ENCODE measurements around the gene MFSD6. TPM values are rescaled to one million over a fixed set of nuclear protein-coding genes. Genes with fewer than 3 reads are reported as not detected.
"Not testable (repeated sequence)": the region's sequence is repeated elsewhere in the genome, so short reads cannot be mapped to it uniquely, and the experiment has no call there.

The MFSD6 gene
- total and polyA plus RNA-seq, 4 donors: 15.0 to 52.0 (median 42.3) TPM

DNA sequence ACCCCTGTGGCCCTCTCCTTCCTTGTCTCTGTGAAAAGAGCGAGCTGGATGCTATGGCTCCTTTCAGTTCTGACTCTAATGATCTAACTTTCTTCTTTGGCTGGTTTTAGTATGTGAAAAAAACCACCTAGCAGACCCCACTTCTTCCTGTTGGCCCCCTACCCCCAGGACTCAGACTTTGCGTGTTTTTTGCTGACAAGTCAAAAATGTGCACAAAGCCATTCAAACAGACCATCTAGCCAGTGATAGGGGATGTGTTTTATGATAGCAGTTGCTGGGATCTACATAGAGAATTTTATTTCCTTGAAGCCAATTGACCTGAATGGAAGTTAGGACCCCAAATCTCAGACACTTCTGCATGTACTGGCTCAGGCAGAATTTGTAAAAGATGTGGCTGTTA, 49.1 kb downstream of the MFSD6 start:
- Histone ChIP-seq H3K4me3 (ENCODE audit: low read depth, low read length) (no peak overlapping the region), H3K27ac (ENCODE audit: low read depth, low read length) (no peak overlapping the region), H3K36me3 (ENCODE audit: control insufficient read depth, insufficient read depth, low read length) (no peaks in the 10 kb centered on the region), H3K9me3 (ENCODE audit: control insufficient read depth, insufficient read depth, low read length) (no peaks in the 10 kb centered on the region), H3K27me3 (ENCODE audit: control insufficient read depth, insufficient read depth, low read length) (no peaks in the 10 kb centered on the region), H3K4me1 (ENCODE audit: control insufficient read depth, insufficient read depth, low read length) (no peaks in the 10 kb centered on the region)
- DNase-seq (ENCODE audit: low read depth in 4 of 6, low spot score in 6 of 6): no peak
- WGBS (ENCODE audit: insufficient coverage): no CpG with 5 or more reads among the region's 2 CpGs

DNA sequence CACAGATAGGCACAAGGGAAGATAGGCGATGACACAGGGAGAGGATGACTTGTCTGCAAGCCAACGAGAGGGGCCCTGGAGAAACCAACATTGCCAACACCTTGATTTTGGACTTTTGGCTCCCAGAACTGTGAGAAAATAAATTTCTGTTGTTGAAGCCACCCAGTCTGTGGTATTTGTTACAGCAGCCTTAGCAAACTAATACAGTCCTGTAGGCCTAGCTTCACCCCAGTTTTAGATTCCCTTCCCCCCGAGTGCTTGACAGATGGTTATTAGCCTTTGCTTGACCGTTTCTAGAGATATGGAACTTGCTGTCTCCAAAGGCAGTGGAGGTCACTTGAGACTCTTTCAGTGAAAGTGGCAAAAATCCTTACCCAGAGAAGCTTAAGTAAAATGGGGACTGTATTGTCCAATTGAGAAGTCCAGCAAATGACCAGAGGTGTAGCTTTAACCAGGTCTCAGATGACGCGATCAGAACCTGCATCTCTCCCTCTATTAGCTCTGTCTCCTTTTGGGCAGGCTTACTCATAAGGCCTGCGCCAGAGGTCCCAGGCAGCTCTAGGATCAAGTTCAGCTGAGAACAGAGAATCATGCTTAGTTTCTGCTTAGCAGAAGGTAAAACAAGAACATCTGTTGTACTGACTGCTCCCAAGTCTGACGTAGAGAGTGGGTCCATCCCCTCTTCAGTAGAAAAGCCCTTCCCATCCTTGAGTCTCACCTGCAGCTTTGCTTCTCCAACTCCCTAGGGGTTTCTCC, 50.4 kb downstream of the MFSD6 start:
- no peak for DNase-seq (ENCODE audit: low read depth in 4 of 6, low spot score in 6 of 6)
- 87% methylated on average over 7 of the region's 8 CpGs for WGBS (ENCODE audit: insufficient coverage)
- H3K9me3 ChIP-seq (ENCODE audit: control insufficient read depth, insufficient read depth, low read length): no peaks in the 10 kb centered on the region

DNA sequence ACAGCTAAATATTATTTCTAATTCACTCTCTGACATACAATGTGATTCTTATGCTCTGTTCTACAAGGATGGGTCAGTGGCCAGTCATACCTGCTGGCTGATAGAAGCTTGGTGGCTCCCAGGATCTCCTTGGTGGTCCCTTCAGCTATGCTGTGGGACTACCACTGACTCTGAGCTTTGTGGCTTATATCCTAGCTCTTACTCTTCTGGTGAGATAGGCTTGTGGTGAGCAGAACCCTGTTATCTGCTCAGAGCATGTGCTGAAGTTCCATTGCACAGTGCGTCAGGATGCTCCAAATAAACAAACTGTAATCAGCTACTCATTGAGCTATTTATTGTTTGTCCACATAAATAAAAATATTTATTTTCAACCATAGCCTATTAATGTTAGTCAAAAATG, 51.7 kb downstream of the MFSD6 start:
- no peak overlapping the region for H3K4me3 ChIP-seq (ENCODE audit: low read depth, low read length)

More for the DNA sequence above, 50.4 kb downstream of the MFSD6 start:
- Histone ChIP-seq H3K36me3 (ENCODE audit: control insufficient read depth, insufficient read depth, low read length) (no peaks in the 10 kb centered on the region), H3K27me3 (ENCODE audit: control insufficient read depth, insufficient read depth, low read length) (no peaks in the 10 kb centered on the region), H3K4me1 (ENCODE audit: control insufficient read depth, insufficient read depth, low read length) (no peaks in the 10 kb centered on the region), H3K4me3 (ENCODE audit: low read depth, low read length) (no peak overlapping the region), H3K27ac (ENCODE audit: low read depth, low read length) (no peak overlapping the region)

DNA sequence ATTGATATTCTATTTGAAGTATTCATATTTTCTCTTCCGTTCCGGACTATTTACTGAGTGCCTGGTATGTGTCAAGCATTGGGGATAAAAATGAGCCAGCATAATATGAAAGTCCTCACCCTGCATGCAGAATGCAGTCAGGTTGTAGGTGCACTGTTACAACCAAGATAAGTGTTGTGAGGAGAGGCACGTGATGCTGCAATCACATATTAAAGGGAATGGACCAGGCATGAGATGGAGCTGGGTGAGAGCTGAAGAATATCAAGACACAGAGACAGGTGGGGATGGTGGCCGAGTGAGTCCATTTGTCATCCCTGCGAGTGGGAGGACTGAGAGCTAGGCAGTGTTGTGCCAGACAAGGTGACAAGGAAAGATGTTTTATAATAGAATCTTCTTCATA, 52.3 kb downstream of the MFSD6 start:
- 89% methylated on average over 2 of the region's 5 CpGs for WGBS (ENCODE audit: insufficient coverage)
- Histone ChIP-seq H3K4me1 (ENCODE audit: control insufficient read depth, insufficient read depth, low read length) (no peaks in the 10 kb centered on the region), H3K4me3 (ENCODE audit: low read depth, low read length) (no peak overlapping the region), H3K27me3 (ENCODE audit: control insufficient read depth, insufficient read depth, low read length) (no peaks in the 10 kb centered on the region), H3K36me3 (ENCODE audit: control insufficient read depth, insufficient read depth, low read length) (no peaks in the 10 kb centered on the region), H3K9me3 (ENCODE audit: control insufficient read depth, insufficient read depth, low read length) (no peaks in the 10 kb centered on the region), H3K27ac (ENCODE audit: low read depth, low read length) (no peak overlapping the region)
- no peak for DNase-seq (ENCODE audit: low read depth in 4 of 6, low spot score in 6 of 6)

More for the DNA sequence above, 51.7 kb downstream of the MFSD6 start:
- H3K36me3 ChIP-seq (ENCODE audit: control insufficient read depth, insufficient read depth, low read length): no peaks in the 10 kb centered on the region
- no peak overlapping the region for H3K27ac ChIP-seq (ENCODE audit: low read depth, low read length)
- no peaks in the 10 kb centered on the region for H3K9me3 ChIP-seq (ENCODE audit: control insufficient read depth, insufficient read depth, low read length)
- no peak for DNase-seq (ENCODE audit: low read depth in 4 of 6, low spot score in 6 of 6)
- no peaks in the 10 kb centered on the region for H3K4me1 ChIP-seq (ENCODE audit: control insufficient read depth, insufficient read depth, low read length)
- H3K27me3 ChIP-seq (ENCODE audit: control insufficient read depth, insufficient read depth, low read length): no peaks in the 10 kb centered on the region
- no CpG with 5 or more reads among the region's 1 CpG for WGBS (ENCODE audit: insufficient coverage)

DNA sequence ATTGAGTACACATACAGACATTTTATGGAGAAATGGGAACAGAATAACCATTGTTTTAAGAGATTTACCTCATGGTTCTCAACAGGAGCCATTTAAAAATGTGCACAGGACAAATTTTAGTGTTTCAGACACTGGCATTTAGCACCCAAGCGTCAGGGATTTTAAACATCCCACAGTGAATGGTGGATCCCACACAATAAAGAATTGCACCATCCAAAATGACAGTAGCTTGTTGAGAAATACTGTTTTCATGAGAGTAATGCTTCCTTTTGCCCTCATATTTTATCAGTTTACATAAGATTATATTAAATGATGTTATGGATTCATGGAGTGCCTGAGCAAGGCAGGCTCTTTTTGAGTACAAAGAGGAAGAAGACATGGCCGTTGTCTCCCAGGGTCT, 54.0 kb downstream of the MFSD6 start:
- Histone ChIP-seq H3K27ac (ENCODE audit: low read depth, low read length) (no peak overlapping the region), H3K27me3 (ENCODE audit: control insufficient read depth, insufficient read depth, low read length) (no peaks in the 10 kb centered on the region), H3K36me3 (ENCODE audit: control insufficient read depth, insufficient read depth, low read length) (no peaks in the 10 kb centered on the region), H3K9me3 (ENCODE audit: control insufficient read depth, insufficient read depth, low read length) (no peaks in the 10 kb centered on the region), H3K4me1 (ENCODE audit: control insufficient read depth, insufficient read depth, low read length) (peaks cover 1% of the 10 kb centered on the region), H3K4me3 (ENCODE audit: low read depth, low read length) (no peak overlapping the region)
- no peak for DNase-seq (ENCODE audit: low read depth in 4 of 6, low spot score in 6 of 6)
- 88% methylated on average over 1 of the region's 2 CpGs for WGBS (ENCODE audit: insufficient coverage)

DNA sequence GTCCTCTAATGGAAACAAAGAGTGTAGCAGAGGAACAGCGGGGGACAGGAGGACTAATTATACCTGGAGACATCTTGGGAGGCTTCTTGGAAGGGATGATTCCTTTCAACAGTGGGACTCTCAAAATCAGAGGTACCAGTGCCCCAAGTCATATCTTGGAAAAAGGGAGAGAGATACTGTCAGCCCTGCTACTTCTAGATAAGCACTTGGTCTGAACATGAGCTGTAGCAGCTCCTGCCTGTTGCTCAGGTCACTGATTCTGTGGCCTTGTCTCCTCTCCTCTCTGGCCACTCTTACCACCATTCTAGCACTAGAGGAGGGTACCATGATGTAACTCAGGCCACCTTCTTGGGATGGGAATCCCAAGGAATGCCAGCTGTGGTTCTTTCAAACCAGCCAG, 54.5 kb downstream of the MFSD6 start:
- no peak overlapping the region for H3K27ac ChIP-seq (ENCODE audit: low read depth, low read length)

DNA sequence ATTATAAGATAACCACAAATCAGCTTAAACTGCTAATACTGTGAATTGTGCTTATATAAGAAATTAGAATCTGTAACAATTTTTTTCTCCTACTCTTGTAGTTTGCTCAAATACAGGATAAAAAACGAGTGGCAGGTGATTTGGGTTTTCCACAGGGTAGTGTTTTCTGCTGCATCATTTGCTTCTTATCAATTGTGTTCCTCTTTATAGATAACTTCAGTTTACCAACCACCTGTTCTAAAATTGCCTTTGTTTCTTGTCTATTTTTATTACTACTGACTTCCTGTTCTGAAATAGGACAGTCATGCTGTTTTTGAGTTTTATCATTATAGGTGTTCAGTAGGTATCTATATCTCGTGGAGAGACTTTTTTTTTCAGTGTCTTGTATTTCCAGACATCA, 56.9 kb downstream of the MFSD6 start:
- Histone ChIP-seq H3K27ac (ENCODE audit: low read depth, low read length) (no peak overlapping the region), H3K4me3 (ENCODE audit: low read depth, low read length) (no peak overlapping the region), H3K36me3 (ENCODE audit: control insufficient read depth, insufficient read depth, low read length) (no peaks in the 10 kb centered on the region), H3K9me3 (ENCODE audit: control insufficient read depth, insufficient read depth, low read length) (no peaks in the 10 kb centered on the region), H3K4me1 (ENCODE audit: control insufficient read depth, insufficient read depth, low read length) (peaks cover 16% of the 10 kb centered on the region), H3K27me3 (ENCODE audit: control insufficient read depth, insufficient read depth, low read length) (no peaks in the 10 kb centered on the region)
- no peak for DNase-seq (ENCODE audit: low read depth in 4 of 6, low spot score in 6 of 6)
- no CpG with 5 or more reads among the region's 2 CpGs for WGBS (ENCODE audit: insufficient coverage)

More for the DNA sequence above, 54.5 kb downstream of the MFSD6 start:
- Histone ChIP-seq H3K4me1 (ENCODE audit: control insufficient read depth, insufficient read depth, low read length) (peaks cover 6% of the 10 kb centered on the region), H3K36me3 (ENCODE audit: control insufficient read depth, insufficient read depth, low read length) (no peaks in the 10 kb centered on the region), H3K4me3 (ENCODE audit: low read depth, low read length) (no peak overlapping the region), H3K27me3 (ENCODE audit: control insufficient read depth, insufficient read depth, low read length) (no peaks in the 10 kb centered on the region), H3K9me3 (ENCODE audit: control insufficient read depth, insufficient read depth, low read length) (no peaks in the 10 kb centered on the region)
- WGBS (ENCODE audit: insufficient coverage): 90% methylated on average over 1 of the region's 1 CpG
- no peak for DNase-seq (ENCODE audit: low read depth in 4 of 6, low spot score in 6 of 6)

DNA sequence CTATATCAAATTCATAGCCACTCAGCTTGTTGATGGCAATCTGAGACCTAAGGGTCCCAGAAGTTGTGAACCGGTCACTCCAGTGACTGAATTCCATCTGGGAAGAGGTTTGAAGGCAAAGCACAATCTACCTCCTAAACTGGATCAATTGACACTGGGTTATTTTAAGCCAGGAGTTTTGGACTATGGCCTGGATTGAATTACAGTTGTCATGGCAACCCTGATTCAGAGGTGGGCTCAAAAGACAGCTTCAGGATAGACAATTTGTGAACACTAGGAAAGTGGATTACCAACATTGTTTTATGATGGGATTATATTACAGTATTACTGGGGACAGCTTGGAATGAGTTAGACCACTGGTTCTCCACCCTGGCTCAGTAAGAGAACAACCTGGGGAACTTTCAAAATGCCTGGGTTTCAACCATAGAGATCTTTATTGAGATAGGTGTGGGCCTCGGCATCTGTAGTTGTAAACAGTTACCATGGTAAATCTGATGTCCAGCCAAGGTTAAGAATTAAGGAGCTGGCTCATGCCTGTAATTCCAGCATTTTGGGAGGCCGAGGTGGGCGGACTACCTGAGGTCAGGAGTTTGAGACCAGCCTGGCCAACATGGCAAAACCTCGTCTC, 58.8 kb downstream of the MFSD6 start:
- DNase-seq (ENCODE audit: low read depth in 4 of 6, low spot score in 6 of 6): peak in 2 of 6 donors; percentile 31 to 40
- peaks cover 16% of the 10 kb centered on the region for H3K4me1 ChIP-seq (ENCODE audit: control insufficient read depth, insufficient read depth, low read length)
- H3K9me3 ChIP-seq (ENCODE audit: control insufficient read depth, insufficient read depth, low read length): no peaks in the 10 kb centered on the region
- H3K27me3 ChIP-seq (ENCODE audit: control insufficient read depth, insufficient read depth, low read length): no peaks in the 10 kb centered on the region
- H3K4me3 ChIP-seq (ENCODE audit: low read depth, low read length): no peak overlapping the region
- no peaks in the 10 kb centered on the region for H3K36me3 ChIP-seq (ENCODE audit: control insufficient read depth, insufficient read depth, low read length)
- peak overlapping the region; percentile 29 for H3K27ac ChIP-seq (ENCODE audit: low read depth, low read length)
- 75% methylated on average over 1 of the region's 5 CpGs for WGBS (ENCODE audit: insufficient coverage)

DNA sequence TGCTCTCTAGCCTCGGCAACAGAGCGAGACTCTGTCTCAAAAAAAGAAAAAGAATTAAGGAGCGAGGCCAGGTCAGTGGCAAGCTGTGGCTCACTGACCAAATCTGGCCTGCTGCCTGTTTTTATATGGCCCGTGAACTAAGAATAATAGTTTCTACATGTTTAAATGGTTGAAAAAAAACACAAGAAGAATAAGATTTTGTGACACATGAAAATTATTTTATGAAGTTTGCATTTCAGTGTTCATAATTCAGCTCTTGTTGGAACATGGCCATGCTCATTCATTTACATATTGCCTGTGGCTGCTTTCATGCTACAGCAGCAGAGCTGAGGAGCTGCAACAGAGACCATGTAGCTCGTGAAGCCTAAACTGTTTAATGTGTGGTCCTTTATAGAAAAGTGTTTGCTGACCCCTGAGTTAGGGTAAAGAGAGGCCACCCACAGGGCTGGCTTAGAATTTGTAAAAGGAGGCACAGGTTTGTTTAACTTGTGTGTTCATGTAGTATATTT, 59.5 kb downstream of the MFSD6 start:
- no peaks in the 10 kb centered on the region for H3K9me3 ChIP-seq (ENCODE audit: control insufficient read depth, insufficient read depth, low read length)
- WGBS (ENCODE audit: insufficient coverage): 33% methylated on average over 4 of the region's 5 CpGs
- H3K36me3 ChIP-seq (ENCODE audit: control insufficient read depth, insufficient read depth, low read length): no peaks in the 10 kb centered on the region
- no peaks in the 10 kb centered on the region for H3K27me3 ChIP-seq (ENCODE audit: control insufficient read depth, insufficient read depth, low read length)
- DNase-seq (ENCODE audit: low read depth in 4 of 6, low spot score in 6 of 6): peak in 2 of 6 donors; percentile 58 to 82
- H3K27ac ChIP-seq (ENCODE audit: low read depth, low read length): peak overlapping the region; percentile 29
- no peak overlapping the region for H3K4me3 ChIP-seq (ENCODE audit: low read depth, low read length)
- peaks cover 16% of the 10 kb centered on the region for H3K4me1 ChIP-seq (ENCODE audit: control insufficient read depth, insufficient read depth, low read length)

DNA sequence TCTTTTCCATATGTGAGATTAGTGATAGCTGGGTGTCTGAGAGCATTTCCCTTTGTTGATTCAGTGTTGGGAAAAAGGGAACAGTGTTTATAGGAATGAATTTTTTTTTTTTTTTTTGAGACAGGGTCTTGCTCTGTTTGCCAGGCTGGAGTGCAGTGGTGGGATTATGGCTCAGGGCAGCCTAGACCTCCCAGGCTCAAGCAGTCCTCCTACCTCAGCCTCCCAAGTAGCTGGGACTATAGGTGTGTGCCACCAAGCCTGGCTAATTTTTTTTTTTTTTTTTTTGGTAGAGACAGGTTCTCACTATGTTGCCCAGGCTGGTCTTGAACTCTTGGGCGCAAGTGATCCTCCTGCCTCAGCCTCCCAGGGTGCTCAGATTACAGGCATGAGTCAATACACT, 60.2 kb downstream of the MFSD6 start:
- WGBS (ENCODE audit: insufficient coverage): no CpG with 5 or more reads among the region's 1 CpG
- DNase-seq (ENCODE audit: low read depth in 4 of 6, low spot score in 6 of 6); H3K36me3 ChIP-seq (ENCODE audit: control insufficient read depth, insufficient read depth, low read length); H3K27me3 ChIP-seq (ENCODE audit: control insufficient read depth, insufficient read depth, low read length); H3K4me3 ChIP-seq (ENCODE audit: low read depth, low read length); H3K9me3 ChIP-seq (ENCODE audit: control insufficient read depth, insufficient read depth, low read length): not testable (repeated sequence)
- peaks cover 16% of the 10 kb centered on the region for H3K4me1 ChIP-seq (ENCODE audit: control insufficient read depth, insufficient read depth, low read length)
- H3K27ac ChIP-seq (ENCODE audit: low read depth, low read length): peak overlapping the region; percentile 65
